ENCODE data around the gene SCARF1. TPM values are rescaled to one million over a fixed set of nuclear protein-coding genes. Genes with fewer than 3 reads are reported as not detected.

SCARF1 gene
- polyA plus RNA-seq, 1 donor (not counting 4 experiments of a cell fraction or from before 2014, with no cell fraction given): 0.05 TPM

DNA sequence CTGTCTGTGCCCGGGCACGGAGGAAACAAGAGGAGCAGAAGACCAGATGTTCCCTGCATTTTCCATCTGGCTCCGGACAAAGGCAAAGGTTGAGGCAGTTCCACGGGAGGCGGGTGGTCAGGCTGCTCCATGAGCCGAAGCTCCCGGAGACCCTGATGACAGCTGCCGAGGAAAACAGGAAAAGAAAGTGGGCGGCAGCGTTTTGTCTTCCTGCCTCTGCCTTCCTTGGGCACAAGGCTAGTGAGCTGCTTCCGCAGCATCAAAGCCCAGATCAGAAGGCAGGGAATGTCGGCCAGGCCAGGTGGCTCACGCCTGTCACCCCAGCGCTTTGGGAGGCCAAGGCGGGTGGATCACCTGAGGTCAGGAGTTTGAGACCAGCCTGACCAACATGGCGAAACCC is 33.1 kb downstream of the SCARF1 start:
- no peak overlapping the region for H3K4me3 ChIP-seq (ENCODE audit: control insufficient read depth in 2 of 3, extremely low read depth in 1 of 3, insufficient read depth in 2 of 3, low read depth in 1 of 3, low read length in 3 of 3)
- no peak overlapping the region for H3K9ac ChIP-seq (ENCODE audit: control insufficient read depth, extremely low read depth, insufficient read depth, low read length)
- H3K27ac ChIP-seq (ENCODE audit: control insufficient read depth, insufficient read depth, low read length): no peak overlapping the region
- DNase-seq (ENCODE audit: low read depth, low spot score): no peak
- TF ChIP-seq CTCF (optimal IDR thresholded peaks at IDR 0.05 in 1 of 3, IDR thresholded peaks at IDR 0.05 in 1 of 3, conservative IDR thresholded peaks at IDR 0.05 in 1 of 3; ENCODE audit: extremely low read depth in 1 of 3, insufficient read depth in 2 of 3, low read length in 3 of 3) (no peak), EZH2 (IDR thresholded peaks at IDR 0.05; ENCODE audit: low read length) (no peak)
- H3K4me2 ChIP-seq (ENCODE audit: control insufficient read depth, extremely low read depth, insufficient read depth, low read depth, low read length): no peak overlapping the region
- H4K20me1 ChIP-seq (ENCODE audit: control insufficient read depth, extremely low read depth, insufficient read depth, low read length): no peaks in the 10 kb centered on the region
- peaks cover 0 to 8% of the 10 kb centered on the region in 2 experiments for H3K36me3 ChIP-seq (ENCODE audit: control insufficient read depth in 2 of 2, extremely low read depth in 1 of 2, insufficient read depth in 2 of 2, low read length in 2 of 2)
- H2AFZ ChIP-seq (ENCODE audit: control insufficient read depth, low read length): no peak overlapping the region
- H3K27me3 ChIP-seq (ENCODE audit: control insufficient read depth, extremely low read depth, insufficient read depth, low read length): no peaks in the 10 kb centered on the region
- no peaks in the 10 kb centered on the region for H3K9me1 ChIP-seq (ENCODE audit: control insufficient read depth, extremely low read depth, insufficient read depth, low read length)
- H3K9me3 ChIP-seq (ENCODE audit: control insufficient read depth, low read depth, low read length): no peaks in the 10 kb centered on the region
- no peaks in the 10 kb centered on the region for H3K79me2 ChIP-seq (ENCODE audit: control insufficient read depth, insufficient read depth, low read length)
- no peak for FAIRE-seq
- dilution Hi-C loops (cut with MboI; ENCODE audit: extremely low pct_ligation_motif_present, low sequenced_read_pairs): no loop called here
- H3K4me1 ChIP-seq (ENCODE audit: control insufficient read depth, extremely low read depth, insufficient read depth, low read length): peaks cover 15% of the 10 kb centered on the region

DNA sequence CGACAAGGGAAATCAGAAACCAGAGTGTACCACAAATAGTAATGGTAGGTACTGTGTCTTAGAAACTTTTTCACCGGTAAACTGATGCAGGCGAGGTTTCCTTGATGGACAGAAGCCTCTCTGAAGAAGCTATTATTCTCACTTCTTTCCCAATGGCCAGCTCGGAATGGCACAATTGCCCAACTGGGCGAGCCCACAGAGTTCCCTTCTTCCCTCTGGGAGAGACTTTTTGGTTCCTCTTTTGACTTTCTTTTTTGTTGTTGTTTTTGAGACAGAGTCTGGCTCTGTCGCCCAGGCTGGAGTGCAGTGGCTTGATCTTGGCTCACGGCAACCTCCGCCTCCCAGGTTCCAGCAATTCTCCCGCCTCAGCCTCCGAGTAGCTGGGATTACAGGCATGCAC is 33.8 kb downstream of the SCARF1 start:
- no peak for DNase-seq (ENCODE audit: low read depth, low spot score)
- Histone ChIP-seq H3K9ac (ENCODE audit: control insufficient read depth, extremely low read depth, insufficient read depth, low read length) (no peak overlapping the region), H3K4me1 (ENCODE audit: control insufficient read depth, extremely low read depth, insufficient read depth, low read length) (peaks cover 13% of the 10 kb centered on the region), H3K79me2 (ENCODE audit: control insufficient read depth, insufficient read depth, low read length) (no peaks in the 10 kb centered on the region), H3K9me1 (ENCODE audit: control insufficient read depth, extremely low read depth, insufficient read depth, low read length) (no peaks in the 10 kb centered on the region), H3K27me3 (ENCODE audit: control insufficient read depth, extremely low read depth, insufficient read depth, low read length) (no peaks in the 10 kb centered on the region), H3K27ac (ENCODE audit: control insufficient read depth, insufficient read depth, low read length) (no peak overlapping the region), H3K4me3 (ENCODE audit: control insufficient read depth in 2 of 3, extremely low read depth in 1 of 3, insufficient read depth in 2 of 3, low read depth in 1 of 3, low read length in 3 of 3) (no peak overlapping the region), H2AFZ (ENCODE audit: control insufficient read depth, low read length) (no peak overlapping the region), H3K4me2 (ENCODE audit: control insufficient read depth, extremely low read depth, insufficient read depth, low read depth, low read length) (no peak overlapping the region), H4K20me1 (ENCODE audit: control insufficient read depth, extremely low read depth, insufficient read depth, low read length) (no peaks in the 10 kb centered on the region), H3K36me3 (ENCODE audit: control insufficient read depth in 2 of 2, extremely low read depth in 1 of 2, insufficient read depth in 2 of 2, low read length in 2 of 2) (peaks cover 0 to 8% of the 10 kb centered on the region in 2 experiments), H3K9me3 (ENCODE audit: control insufficient read depth, low read depth, low read length) (no peaks in the 10 kb centered on the region)
- TF ChIP-seq EZH2 (IDR thresholded peaks at IDR 0.05; ENCODE audit: low read length): no peak
- TF ChIP-seq CTCF (optimal IDR thresholded peaks at IDR 0.05 in 1 of 3, IDR thresholded peaks at IDR 0.05 in 1 of 3, conservative IDR thresholded peaks at IDR 0.05 in 1 of 3; ENCODE audit: extremely low read depth in 1 of 3, insufficient read depth in 2 of 3, low read length in 3 of 3): no peak
- FAIRE-seq: no peak
- dilution Hi-C loops (cut with MboI; ENCODE audit: extremely low pct_ligation_motif_present, low sequenced_read_pairs): no loop called here
